ENCODE results near the gene ATAD3A.
"Not testable (repeated sequence)": the region's sequence is repeated elsewhere in the genome, so short reads cannot be mapped to it uniquely, and the experiment has no call there.

ATAD3A gene

DNA sequence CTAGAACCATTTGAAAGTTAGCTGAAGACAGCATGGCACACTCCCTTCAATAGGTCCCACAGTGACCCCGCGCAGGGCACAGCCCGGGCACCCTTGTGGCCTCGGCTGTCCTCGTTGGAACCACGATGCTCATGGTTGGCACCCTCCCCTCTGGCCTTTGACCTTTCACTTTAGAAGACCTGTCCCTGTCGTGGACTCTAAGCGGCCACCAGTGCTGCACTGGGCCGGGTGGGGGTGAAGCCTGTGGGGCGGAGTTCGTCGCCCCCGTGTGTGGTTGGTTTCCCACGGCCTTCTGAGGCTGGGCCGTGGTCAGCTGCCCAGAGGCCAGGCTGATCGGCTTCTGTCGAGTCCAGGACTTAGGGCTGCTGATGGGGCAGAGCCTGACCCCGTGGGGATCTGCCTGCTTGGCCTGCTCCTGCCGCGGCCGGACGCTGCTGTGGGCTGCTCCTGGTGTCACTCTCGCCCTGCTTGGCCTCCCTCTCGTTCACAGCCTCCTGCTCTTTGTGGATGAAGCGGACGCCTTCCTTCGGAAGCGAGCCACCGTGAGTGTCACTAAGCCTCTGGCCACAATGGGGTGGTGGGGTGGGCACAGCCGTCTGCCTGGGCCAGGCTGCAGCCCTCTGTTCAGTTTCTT, 12.9 kb downstream of the ATAD3A start:
- DNase-seq: not testable (repeated sequence)

DNA sequence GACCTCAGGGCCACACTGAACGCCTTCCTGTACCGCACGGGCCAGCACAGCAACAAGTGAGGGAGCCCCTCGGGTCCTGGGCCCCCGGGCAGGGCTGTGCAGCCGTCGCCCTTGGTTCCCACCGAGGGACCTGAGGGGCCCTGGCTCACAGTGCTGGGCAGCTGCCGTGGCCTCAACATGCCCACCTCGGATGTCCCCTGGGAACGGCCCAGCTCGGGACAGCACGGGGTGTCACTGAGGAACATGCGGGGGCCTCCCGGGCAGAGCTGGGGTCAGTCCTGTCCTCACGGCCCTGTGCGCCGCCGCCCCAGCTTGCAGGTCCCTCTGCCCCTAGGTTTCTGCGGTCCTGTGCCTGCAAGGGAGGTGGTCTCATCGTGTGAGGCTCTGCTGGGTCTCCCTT, 14.5 kb downstream of the ATAD3A start:
- DNase-seq: not testable (repeated sequence)

DNA sequence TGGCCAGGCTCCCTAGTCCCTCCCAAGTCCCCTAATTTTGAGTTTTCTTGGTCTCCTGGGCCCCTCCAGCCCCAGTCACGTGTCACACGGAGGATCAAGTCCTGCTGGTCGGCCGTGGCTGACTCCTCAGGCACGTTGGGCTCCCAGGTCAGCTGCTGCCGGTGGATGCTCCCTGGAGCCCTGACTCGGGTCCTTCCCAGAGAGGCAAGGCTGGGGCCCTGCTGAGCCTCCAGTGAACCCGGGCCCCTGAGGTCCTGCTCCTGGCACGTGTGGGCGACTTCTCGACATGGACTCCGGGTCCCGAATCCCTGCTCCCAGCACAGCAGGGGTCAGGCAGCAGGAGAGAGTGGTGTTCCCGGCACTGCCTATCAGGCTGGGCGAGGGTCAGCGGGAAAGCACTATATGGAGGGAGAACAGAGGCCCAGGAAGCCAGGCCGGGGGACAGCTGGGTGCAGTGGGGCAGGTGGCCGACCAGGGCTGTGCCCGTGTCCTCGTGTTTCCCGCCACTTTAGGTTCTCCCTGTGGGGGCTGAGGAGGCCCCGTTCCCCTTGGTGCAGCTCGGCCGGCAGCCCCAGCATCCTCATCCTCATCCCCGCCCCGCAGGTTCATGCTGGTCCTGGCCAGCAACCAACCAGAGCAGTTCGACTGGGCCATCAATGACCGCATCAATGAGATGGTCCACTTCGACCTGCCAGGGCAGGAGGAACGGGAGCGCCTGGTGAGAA, 15.3 kb downstream of the ATAD3A start:
- no peak for DNase-seq

DNA sequence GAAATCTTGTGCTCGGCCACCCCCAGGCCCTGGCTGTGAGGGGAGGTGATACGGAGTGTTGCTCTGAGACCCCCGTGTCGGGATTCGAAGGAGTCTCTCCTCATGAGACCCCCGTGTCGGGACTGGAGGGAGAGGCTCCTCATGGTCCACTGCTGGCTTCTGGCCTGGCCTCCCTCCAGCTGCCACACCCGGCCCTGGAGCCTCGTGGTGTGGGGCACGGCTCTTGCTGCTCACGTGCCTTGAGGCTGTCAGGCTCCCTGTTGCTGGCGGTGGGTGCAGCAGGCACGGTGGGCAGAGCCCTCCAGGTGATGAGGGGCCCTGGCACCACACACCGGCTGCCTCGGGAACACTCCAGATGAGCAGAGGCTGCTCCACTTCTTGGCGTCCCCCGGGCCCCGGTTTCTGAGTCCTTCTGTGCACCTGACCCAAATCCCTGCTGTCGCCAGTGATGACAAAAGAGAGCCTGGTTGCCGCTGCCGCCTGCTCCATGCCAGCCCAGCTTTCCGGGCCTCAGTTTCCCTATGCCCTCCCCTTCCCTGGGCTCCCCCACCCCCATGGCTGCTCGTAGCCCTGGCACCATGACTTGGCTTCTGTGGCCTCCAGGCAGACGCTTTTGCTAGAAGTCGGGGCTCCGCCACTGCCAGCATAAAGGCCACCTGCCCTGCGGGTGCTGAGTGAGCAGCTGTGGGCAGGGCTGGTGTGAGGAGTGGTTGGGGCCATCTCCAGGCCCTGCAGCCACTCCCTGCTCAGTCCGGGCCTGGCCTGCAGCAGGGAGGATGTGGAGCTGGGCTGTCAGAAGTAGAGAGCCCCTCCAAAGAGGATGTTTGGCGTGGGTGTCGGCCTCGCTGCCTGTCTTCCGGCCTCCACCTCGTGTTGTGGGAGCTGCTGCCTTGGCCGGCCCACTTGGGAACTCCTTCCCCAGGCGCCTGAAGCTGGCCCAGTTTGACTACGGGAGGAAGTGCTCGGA, 16.6 kb downstream of the ATAD3A start:
- DNase-seq: no peak

DNA sequence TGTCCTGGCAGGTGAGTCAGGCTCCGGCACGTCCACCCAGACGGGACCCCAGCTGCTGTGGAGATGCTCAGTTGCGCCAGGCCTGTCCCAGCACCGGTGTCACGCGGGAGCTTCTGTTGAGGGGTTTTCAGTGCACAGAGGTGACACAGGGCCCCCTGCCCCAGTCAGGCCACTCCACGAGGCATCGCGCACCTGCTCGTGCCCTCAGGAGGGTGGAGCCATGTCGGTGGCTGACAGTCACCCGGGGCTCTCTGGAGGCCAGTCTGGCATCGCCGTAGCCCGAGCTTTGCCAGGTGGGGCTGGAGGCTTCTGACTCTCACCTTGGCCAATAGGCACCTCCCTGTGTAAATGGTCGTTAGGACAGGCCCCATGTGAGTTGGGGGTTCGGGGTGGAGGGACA, 17.4 kb downstream of the ATAD3A start:
- no peak for DNase-seq

DNA sequence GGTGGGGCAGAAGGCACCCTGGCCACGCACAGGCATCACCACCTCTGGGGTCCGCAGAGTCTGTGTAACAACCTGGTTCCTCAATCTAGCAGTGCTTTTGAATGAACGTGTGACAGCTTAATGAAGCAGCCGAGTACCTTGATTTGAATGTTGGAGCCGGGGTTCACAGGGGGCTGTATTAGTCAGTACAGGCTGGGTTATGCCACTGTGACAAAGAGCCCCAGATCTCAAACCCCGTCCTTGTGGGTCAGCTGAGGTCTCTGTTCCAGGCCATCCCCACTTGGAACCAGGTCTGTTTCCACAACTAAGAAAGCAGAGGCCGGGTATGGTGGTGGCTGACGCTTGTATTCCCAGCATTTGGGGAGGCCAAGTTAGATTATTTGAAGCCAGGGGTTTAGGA, 18.0 kb downstream of the ATAD3A start:
- no peak for DNase-seq

DNA sequence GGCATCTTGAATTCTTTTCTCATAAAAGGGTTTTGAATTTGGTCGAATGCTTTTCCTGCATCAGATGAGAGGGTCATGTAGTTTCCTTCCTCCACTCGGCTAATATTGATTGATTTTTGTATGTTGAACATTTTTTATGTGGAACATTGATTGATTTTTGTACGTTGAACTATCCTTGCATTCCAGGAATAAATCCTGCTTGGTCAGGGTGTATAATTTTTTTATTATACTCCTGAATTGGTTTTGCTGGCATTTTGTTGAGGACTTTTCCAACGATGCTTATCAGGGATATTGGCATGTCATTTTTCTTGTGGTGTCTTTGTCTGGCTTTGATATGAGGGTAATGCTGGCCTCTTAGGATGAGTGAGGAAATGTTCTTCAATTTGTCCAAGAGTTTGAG, 20.0 kb downstream of the ATAD3A start:
- no peak for DNase-seq

DNA sequence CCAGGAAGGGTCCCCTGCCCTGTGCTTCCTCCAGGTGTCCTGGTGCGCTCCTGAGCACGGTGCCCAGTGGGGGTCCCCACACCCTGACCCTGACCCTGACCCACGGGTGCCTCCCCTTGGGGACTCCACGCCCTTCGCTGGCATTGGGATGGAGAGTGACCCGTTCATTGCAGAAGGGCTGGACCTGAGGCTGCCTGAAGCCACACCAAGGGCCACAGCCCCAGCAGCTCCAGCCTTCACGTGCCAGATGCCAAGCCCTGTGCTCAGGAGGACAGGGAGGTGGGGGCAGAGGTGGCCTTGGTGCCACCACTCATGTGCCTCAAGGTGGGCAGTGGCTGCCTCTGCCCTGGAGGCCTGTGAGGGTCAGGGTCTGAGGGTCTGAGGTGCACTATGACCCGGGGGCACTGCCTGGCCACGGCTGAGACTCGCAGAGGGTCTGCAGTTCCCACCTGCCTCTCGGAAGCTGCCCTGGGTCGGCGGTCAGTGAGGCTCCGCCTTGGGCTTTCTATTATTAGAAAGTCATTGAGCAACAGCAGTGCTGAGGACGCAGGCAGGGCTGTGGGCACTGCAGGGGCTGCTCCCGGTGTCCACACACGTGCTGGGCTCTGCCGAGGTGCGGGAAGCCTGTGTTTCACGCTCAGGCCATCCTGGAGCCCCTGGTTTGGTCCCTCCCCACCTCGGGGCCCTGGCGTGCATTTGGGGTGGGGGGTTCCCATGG, 21.4 kb downstream of the ATAD3A start:
- DNase-seq: not testable (repeated sequence)

DNA sequence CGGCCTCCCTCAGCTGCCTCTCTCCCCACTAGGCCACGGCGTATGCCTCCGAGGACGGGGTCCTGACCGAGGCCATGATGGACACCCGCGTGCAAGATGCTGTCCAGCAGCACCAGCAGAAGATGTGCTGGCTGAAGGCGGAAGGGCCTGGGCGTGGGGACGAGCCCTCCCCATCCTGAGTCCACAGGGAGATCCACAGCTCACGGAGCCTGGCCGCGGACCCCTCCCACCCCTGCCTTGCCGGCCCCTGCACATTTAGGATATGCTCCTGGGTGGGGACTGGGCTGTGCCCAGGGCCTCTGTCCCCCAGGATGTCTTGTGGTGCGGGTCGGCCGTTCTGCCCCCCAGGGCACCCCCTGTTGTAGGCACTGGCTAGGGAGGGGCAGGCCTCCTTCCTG, 21.9 kb downstream of the ATAD3A start:
- DNase-seq: not testable (repeated sequence)

DNA sequence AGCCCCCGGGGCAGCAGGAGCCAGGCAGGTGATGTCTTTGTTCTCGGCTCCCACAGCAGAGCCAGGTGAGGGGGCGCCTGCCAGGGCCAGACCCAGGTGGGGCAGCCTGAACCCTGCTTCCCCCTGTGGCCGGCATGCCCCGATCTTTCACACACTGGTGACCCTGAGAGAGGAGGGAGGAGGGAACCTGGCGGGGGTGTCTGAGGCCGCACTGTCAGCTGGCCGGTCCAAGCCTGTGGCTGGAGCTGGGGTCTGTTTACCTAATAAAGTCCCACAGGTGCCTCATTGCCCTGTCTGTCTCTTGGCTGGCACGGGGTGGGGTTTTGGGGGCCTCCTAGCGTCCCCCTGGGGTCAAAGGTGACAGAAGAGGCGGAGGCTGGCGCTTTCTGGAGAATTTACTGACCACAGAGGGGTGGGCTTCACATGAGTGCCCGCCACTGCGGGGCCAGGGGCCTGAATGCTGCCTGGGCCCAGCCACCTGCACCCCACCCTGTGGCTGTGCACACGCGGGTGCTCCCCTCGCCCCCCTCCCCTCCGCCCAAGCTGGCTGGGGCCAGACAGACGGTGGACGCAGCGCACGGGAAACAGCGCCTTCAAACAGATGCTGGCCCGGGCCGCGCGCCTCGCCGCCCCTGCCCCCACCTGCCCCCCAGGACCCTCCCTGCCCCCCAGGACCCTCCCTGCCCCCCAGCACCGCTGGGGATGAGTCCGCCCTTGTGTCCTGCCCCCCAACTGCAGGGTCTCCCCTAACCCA, 22.6 kb downstream of the ATAD3A start:
- DNase-seq: no peak

DNA sequence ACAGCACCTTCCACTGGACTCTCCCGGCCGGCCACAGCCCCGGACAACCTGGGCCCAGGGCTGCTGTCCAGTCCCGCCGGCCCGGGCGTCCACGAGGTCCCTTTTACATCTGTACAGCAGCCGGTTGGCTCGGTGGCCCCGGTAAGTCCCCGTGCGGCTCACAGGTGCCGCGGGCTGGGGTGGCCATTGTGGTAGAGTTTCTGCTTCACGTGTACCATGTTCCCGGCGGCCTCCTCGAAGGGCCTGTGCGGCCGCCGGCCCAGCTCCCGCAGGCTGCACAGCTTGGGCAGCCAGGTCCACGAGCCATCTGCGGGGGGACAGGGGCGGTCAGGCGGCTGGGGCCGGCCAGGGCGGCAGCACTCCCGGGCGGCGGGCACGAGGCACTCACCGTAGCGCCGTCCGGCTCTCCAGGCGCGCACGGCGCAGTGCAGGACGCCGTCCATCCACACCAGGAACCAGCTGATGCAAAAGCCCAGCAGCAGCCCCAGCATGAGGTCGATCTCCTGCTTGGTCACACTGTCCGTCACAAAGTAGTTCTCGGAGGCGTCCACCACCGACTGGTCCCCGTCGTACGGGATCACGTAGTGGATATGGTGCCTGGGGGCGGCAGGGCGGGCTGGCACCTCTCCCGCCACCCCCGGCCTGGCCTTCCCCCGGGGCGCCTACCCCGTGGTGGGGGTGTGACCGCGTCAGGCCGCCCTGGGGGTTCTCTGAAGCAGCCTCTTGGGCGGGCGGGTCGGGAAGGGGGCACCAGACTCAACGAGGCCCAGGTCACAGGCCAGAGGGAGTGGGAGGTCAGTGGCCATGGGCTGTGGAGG, 23.4 kb downstream of the ATAD3A start:
- DNase-seq: no peak

DNA sequence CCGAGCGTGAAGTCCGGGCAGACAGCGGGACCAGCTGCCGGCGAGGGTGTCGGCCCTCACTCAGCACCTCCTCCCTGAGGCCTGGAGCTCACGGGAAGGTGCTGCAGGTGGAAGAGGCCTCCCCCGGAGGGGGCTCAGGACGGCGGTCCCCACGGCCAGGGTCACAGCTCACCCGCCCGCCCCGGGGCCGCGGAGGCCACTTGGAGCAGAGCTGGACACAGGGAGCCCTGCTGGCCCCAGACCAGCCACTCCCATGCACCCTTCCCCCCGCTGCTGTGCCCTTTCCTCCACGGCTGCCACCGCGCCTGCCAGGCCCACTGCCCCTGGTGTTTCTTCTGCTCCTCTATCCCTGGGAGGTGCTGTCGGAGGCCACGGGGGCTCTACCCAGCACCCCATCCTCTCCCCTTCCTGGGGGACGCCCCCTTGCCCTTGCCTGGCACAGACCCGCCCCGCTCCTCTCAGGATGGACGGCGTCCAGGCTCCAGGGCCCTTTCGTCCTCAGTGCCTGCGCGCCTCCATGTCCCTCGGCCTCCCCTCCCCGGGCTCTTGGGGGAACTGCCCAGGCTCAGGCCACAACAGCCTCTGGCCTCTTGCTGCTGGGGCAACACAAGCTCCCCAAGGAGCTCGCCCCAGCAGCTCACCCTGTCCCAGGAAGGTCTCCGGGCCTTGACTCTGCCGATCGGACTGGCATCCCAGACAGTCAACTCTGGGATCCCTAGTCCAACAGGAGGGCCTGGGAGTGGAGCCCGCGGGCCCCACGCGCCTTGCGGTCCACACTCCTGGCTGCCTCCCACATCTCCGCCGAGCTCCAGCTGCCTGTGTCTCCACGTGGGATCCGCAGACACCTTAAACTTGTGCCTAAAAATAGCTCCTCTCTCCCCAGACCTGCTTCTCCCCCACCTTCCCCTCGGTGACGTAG, 24.3 kb downstream of the ATAD3A start:
- DNase-seq: no peak

DNA sequence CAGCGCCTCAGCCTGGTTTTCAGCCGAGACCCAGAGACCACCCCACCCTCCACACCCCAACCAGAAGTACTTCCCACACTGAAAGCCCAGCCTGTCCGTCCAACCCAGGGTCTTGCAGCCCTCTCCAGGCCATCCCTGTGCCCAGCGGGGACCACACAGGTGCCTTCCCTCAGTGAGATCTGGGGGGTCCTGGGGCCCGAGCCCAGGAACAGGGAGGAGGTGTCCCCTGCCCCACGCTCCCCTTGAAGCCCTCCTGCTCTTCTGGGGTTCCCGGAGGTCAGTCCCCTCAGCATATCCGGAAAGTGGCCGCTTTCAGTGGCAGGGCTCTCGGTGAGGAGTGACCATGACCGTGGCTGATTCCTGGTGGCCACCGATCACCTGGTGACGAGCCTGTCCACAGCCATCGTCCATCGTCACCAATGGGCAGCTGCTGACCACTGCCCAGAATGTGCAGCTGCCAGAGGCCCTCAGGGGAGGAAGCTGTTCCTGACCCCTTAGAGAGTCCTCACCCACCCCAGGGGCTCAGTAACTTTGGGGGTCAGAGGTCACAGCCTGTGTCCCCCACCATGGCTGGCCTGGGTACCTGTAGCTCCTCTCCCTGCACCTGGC, 25.1 kb downstream of the ATAD3A start:
- DNase-seq: no peak

DNA sequence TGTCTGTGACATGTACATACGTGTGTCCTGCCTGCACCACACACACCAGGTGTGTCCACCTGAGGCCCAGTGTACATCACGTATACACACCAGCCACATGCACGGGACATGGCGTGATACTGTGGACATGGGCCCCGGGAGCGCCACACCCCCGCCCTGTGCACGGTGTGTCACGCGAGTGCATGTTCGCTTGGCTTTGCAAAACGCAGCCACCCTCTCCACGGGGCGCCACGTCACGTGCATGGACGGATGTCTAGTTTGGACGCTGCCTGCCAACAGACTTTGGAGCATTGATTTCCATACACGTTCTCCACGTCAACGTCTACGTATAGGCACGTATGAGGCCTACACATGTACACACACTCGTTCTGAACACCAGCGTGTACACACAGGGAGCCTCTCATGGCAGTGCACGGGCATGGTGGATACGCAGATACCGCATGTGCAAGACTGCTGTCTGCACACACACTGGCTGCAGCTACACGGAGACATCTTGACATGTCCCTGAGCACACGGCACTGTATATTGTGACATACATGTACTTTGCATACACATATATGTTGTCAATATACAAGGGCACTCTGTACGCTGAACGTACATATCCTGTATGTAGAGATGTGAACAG, 25.8 kb downstream of the ATAD3A start:
- no peak for DNase-seq

DNA sequence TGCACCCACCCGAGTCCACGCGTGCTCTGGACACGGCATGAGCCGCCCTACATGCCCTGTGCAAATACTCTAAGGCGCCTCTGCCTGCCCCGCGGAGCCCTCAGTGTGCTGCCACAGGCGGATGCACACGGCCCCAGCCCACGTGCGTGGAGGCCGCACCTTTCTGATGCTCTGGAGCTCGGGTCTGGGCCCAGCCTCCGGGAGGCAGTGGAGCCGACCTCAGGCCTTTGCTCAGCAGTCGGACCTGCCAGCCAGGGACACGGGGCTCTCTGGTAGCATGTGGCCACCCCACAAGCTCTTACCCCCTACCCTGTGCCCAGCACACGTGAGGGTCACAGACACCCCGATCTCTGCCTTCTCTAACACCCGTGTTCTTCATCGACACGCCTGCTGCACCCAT, 26.4 kb downstream of the ATAD3A start:
- DNase-seq: no peak

DNA sequence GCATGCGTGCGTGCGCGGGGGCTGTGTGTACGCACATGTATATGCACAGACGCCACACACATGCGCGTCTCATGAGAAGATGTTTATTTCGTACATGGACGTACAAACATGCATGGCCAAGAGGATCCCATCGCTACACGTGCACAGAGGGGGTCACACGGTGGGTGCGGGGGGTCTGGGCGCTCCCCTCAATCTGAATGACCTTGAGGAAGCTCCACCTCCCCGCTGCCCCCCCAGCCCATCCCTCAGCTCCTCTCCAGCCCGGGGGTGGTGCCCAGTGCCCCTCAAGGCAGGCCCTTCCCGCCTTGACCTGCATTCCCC, 27.0 kb downstream of the ATAD3A start:
- no peak for DNase-seq

DNA sequence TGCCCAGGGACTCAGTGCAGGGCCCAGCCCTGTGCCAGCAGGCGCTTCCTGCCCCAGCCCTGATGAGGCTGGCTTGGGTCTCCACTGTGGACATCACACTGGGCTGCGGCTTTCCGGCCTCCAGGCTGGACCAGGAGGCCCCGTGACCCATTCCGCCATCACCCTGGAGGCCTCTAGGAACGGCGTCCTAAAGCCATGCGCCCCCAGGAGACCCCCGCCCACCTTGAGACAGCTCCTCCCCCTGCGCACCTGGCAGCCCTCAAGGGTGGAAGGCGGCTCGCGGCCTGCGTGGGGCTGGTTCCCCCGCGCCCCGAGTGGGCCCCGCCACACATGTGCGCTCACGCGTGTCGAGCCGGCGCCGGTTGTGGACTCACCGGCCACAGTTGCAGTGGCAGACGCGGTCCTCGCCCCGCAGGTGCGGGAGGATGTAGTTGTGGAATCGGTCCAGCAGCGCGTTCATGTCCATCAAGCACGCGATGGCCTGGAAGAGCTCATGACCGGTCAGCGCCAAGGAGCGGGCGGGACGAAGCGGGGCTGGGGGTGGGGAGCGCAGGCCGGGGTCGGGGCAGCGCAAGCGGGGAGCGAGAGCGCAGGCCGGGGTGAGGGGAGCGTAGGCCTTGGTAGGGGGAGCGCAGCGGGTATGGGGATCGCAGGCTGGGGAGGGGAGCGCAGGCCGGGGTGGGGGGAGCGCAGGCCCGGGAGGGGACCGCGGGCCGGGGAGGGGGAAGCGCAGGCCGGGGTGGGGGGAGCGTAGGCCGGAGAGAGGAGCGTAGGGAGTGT, 27.5 kb downstream of the ATAD3A start:
- DNase-seq: peak; percentile 33

DNA sequence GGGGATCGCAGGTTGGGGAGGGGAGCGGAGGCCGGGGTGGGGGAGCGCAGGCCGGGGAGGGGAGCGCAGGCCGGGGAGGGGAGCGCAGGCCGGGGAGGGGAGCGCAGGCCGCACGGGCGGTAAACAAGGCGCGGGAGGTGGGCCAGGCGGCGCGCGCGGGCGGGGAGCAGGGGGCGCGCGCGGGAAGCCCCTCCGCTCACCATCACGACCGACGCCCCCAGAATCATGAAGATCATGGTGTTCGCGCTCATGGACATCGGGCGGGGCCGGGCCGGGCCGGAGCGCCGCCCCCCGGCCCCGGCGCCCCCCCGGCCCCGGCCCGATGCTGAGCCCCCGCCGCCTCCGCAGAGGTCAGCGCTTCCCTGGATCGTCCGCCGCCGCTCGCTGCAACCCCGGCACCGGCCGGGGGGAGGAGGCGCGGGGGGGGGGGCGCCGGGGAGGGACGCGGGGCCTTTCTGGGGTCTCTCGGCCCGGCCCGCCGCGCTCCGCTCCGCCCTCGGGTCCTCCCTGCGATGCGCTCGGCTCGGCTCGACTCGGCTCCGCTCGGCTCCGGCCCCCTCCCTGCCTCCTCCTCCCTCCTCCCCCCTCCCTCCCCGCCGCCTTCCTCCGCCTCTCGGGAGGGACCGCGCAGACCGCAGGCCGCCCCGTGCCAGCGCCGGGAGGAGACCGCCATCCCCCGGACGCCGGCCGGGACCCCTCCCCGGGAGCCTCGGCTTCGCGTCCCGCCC, 28.3 kb downstream of the ATAD3A start, which contains the start of gene TMEM240:
TMEM240 (minus strand) TSS at position 535 of the 728 bp plus-strand sequence; CDS start at position 257, 278 bp downstream.
- DNase-seq: peak; percentile 84

Measured in fibroblast of skin of right biceps (primary cell).